ENCODE results near the gene CAVIN1.
"Not testable (repeated sequence)": the region's sequence is repeated elsewhere in the genome, so short reads cannot be mapped to it uniquely, and the experiment has no call there.

The CAVIN1 gene

GRCh38 chr17:42372142-42372541, 50.9 kb downstream of the CAVIN1 start:
- no peak for DNase-seq

- DNase-seq: not testable (repeated sequence)
These were observed 54.1 kb downstream of the CAVIN1 start for GRCh38 chr17:42368797-42369561.

GRCh38 chr17:42368310-42368709, 54.7 kb downstream of the CAVIN1 start:
- DNase-seq: not testable (repeated sequence)

- not testable (repeated sequence) for DNase-seq
These were observed 56.7 kb downstream of the CAVIN1 start for GRCh38 chr17:42366176-42367023.

GRCh38 chr17:42365136-42365535, 57.9 kb downstream of the CAVIN1 start:
- no peak for DNase-seq

- DNase-seq: no peak
These were observed 59.1 kb downstream of the CAVIN1 start for GRCh38 chr17:42363767-42364585.

- DNase-seq: no peak
These were observed 59.8 kb downstream of the CAVIN1 start for GRCh38 chr17:42363231-42363630.

GRCh38 chr17:42362245-42362961, 60.7 kb downstream of the CAVIN1 start:
- no peak for DNase-seq

- DNase-seq: no peak
These were observed 61.3 kb downstream of the CAVIN1 start for GRCh38 chr17:42361781-42362186.

- DNase-seq: not testable (repeated sequence)
These were observed 62.7 kb downstream of the CAVIN1 start for GRCh38 chr17:42360388-42360787.

GRCh38 chr17:42359133-42359532, 63.9 kb downstream of the CAVIN1 start:
- no peak for DNase-seq

GRCh38 chr17:42358434-42358833, 64.6 kb downstream of the CAVIN1 start:
- DNase-seq: no peak

- DNase-seq: no peak
These were observed 67.9 kb downstream of the CAVIN1 start for GRCh38 chr17:42354956-42355843.

All from activated gamma-delta T cell (primary cell).